GM18508 (cell line): ENCODE data around the gene DUSP9.
"Not testable (repeated sequence)": the region's sequence is repeated elsewhere in the genome, so short reads cannot be mapped to it uniquely, and the experiment has no call there.

ENCODE experiments used
- ATAC-seq: cut with Tn5 transposase; IDR thresholded peaks from one replicate; pipeline ENCODE4 v1.9.1; 2021; ENCODE audit warnings: moderate number of reproducible peaks; ENCODE audit not compliant: insufficient read depth, unreplicated experiment

The DUSP9 gene

DNA sequence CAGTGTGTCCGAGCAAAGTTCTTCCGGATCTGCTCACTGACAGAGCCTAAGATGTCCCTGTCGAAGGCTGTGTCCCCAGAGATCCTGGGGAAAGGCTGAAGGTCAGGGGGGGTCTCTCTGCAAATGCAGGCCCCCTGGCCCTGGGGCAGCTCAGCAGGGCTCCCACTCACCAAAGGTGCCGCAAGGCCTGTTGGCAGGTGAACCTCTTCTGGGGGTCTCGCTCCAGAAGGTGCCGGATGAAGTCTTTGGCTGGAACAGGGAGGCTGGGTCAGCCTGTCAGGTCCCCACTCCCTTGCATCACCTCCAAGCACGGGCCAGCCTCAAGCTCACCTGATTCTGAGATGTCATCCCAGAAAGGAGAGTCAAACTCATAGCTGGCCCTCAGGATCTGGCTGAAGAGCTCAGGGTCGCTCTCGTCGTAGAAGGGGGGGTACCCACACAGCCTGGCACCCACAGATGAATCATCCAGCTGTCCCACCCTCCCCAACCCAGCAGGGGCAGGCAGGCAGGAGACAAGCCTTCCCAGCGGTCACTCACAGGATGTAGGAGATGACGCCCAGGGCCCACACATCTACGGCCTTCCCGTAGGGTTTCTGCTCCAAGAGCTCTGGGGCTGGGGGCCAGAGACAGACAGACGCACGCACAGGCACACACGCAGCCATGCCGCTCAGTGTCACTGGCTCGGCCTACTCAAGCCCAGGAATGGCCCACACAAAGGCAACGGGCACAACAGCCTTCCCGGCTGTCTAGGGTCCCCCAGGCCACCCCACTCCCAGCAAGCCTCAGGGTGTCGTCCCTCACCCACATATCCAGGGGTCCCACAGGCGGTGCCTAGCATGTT, 24.0 kb downstream of the DUSP9 start:
- ATAC-seq = no peak

GRCh38 chrX:153671589-153672530, 24.9 kb downstream of the DUSP9 start:
- ATAC-seq = no peak

- no peak for ATAC-seq
Observed at GRCh38 chrX:153672531-153673427, 25.8 kb downstream of the DUSP9 start.

GRCh38 chrX:153673428-153674218, 26.6 kb downstream of the DUSP9 start, which contains the start of gene PNCK:
TSS of gene PNCK (minus strand) at chrX:153673813. CDS start at chrX:153673076, 737 bp downstream.
- no peak for ATAC-seq

DNA sequence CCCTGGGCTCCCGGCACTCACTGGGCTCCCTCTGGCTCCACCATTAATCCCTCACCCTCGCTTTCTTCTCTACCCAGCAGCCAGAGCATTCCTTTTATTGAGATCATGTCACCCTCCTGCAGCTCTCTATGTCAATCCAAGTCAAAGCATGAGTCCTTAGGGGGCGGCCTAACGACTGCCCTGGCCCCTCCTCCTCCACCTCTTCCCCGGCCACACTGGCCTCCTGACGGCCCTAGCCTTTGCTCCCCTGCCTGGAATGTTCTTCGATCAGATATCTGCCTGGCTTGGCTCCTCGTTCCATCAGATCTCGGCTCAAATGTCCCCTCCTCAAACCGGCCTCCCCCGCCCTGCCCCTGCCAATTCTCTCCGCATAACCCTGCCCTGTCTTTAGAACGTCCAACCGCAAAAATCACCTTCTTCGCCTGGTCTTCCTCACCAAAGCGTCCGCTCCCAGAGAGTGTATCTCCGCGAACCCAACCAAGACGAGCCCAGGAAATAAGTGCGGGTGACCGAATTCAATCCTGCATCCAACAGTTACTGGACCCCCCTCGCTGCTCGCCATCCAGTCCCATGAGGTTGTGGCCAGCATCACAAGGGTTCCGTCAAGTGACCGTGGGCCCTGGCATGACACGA, 27.3 kb downstream of the DUSP9 start:
- no peak for ATAC-seq

DNA sequence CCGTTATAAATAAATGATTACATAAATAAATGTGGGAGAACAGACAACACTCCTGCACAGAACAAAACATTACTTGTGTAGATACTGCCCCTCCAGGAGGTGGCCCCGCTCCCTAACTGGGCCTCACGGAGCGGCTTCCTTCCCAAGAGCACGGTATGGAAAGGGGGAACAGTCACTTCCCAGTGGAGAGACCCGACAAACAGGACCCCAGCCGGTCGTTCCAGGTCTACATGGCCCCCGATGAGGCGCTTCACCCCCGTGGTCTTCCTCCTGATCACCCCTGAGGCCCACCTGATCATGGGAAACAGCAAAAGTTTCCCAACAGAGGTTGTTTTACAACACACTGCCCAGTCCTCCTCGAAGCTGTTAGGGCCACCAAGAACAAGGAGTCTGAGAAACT, 34.2 kb downstream of the DUSP9 start:
- ATAC-seq = no peak

- ATAC-seq = not testable (repeated sequence)
Observed at GRCh38 chrX:153683486-153683885, 36.5 kb downstream of the DUSP9 start.

DNA sequence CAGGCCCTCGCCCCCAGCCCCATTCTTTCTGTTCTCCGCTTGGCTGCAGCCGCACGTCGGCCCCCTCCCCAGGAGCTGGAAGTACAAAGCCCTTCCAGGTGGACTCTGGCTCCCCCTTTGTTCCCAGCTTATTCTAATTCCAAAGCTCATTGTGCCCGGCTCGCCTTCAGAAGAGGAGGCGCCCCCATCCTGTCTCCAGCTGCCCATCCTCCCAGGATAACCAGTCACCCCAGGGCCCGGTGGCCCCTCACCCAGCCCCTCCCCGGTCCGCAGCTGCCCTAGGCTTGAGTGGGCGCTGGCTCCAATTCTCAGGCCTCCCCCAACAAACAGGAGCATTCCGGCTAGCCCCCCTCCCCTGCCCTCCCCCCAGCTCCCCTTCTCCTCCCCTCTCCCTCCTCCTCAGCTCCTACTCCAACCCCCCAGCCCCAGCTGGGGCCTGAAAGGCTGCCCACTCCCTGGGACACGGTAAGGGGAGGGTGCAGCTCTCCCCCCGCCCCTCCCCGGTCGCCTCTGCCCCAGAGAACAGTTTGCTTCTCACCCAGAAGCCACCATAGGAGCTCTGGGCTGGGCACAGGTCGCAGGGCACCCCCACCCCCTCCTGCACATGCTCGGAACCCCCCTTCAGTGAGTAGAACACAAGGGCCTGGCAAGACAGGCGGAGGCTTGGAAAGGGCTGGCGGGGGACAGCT, 37.6 kb downstream of the DUSP9 start:
- ATAC-seq = no peak

DNA sequence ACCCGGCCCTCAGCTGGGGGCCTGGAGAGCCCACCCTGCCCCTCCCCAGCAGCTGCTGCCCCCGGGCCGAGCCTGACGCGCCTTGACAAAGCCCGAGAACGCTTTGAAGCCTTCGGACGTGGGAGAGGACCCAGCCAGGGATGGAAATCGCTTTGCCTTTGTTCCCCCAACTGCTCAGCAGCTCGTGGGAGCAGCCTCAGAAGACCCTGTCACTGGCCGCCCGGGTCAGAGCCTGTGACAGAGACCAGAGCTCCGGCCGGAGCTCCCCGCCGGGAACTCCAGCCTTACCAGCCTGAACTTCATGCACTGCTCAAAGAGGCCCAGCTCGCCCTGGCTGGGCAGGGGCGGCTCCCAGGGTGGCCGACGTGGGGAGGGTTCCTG, 38.1 kb downstream of the DUSP9 start:
- no peak for ATAC-seq

DNA sequence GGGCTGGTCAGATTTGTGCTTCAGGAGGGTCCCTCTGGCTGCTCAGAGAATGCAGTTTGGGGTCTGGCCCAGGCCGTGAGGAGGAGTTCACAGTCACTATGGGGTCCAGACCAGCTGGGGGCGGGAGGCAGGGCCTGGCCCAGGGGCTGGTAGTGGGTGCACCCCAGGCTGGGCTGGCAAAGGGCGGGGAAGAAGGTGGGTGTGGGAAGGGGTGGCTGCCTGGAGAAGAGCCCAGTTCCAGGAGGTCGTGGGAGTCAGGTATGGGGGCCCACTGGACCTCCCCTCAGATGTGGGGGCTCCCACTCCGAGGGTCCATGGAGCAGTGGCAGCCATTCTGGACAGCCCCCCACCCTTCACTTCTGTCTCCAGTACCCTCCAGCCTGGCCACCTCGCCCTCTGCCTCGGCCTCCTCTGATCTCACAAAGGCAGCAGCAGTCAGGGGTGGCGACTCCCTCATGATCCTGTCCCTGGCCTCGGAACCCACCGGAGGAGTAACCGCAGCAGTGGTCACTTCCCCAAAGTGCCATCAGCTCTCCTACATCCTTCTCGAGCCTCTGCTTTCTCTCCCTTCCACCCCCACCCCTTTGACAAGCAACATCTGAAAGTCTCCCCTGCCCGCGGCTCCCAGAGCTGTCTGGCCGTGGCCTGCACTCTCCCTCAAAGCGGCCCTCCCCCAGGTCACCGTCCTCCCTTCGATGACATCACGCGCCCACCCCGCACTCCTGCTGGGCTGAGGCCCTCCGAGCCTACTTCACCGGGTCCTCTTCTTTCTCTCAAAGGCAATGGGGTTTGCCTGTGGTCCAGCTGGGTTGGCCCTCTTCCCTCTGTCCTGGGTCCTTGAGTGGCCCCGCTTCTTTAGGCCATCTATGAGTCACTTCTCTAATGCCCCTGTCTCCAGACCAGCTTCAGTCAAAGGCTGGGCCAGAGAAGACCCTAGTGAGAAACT, 39.0 kb downstream of the DUSP9 start:
- no peak for ATAC-seq

- no peak for ATAC-seq
Observed at GRCh38 chrX:153686711-153687110, 39.7 kb downstream of the DUSP9 start.

GRCh38 chrX:153687121-153688039, 40.4 kb downstream of the DUSP9 start, which contains the start of gene SLC6A8:
TSS of gene SLC6A8 (plus strand) at chrX:153687926. CDS start at chrX:153688575, 649 bp downstream.
- ATAC-seq = no peak

GRCh38 chrX:153688071-153688470, 41.1 kb downstream of the DUSP9 start:
- ATAC-seq = no peak

DNA sequence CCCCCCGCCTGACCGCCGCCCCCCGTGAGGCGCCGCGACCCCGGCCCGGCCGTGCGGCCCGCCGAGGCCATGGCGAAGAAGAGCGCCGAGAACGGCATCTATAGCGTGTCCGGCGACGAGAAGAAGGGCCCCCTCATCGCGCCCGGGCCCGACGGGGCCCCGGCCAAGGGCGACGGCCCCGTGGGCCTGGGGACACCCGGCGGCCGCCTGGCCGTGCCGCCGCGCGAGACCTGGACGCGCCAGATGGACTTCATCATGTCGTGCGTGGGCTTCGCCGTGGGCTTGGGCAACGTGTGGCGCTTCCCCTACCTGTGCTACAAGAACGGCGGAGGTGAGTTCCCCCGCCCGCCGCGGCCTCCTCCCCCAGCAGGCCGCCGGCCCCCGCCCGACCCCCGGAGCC, 41.5 kb downstream of the DUSP9 start:
- no peak for ATAC-seq

GRCh38 chrX:153688911-153689590, 42.0 kb downstream of the DUSP9 start:
- ATAC-seq = no peak
